GM19099 (cell line): Measurements from ENCODE around the gene BAG1.

Experiments
- POLR2A ChIP-seq: IDR thresholded peaks from 3 replicates; pipeline ENCODE4 v1.6.1; 2011; ENCODE audit warnings: low read depth; ENCODE audit not compliant: insufficient read length; ENCODE audit errors: extremely low read depth

Gene BAG1

GRCh38 chr9:33234511-33235467 lies 29.7 kb downstream of the BAG1 start:
- no peak for TF ChIP-seq POLR2A

GRCh38 chr9:33233626-33234342 lies 30.7 kb downstream of the BAG1 start:
- TF ChIP-seq POLR2A, result no peak

- no peak for TF ChIP-seq POLR2A
These were observed 31.7 kb downstream of the BAG1 start for GRCh38 chr9:33232815-33233214.

GRCh38 chr9:33231623-33231942 lies 32.9 kb downstream of the BAG1 start:
- no peak for TF ChIP-seq POLR2A

GRCh38 chr9:33230756-33231622 lies 33.5 kb downstream of the BAG1 start:
- TF ChIP-seq POLR2A, result no peak

- no peak for TF ChIP-seq POLR2A
These were observed 35.0 kb downstream of the BAG1 start for GRCh38 chr9:33229359-33230114.

- no peak for TF ChIP-seq POLR2A
These were observed 35.9 kb downstream of the BAG1 start for GRCh38 chr9:33228606-33229005.

- no peak for TF ChIP-seq POLR2A
These were observed 36.8 kb downstream of the BAG1 start for GRCh38 chr9:33227741-33228140.

GRCh38 chr9:33227008-33227398 lies 37.5 kb downstream of the BAG1 start:
- no peak for TF ChIP-seq POLR2A

GRCh38 chr9:33225319-33226147 lies 39.0 kb downstream of the BAG1 start:
- TF ChIP-seq POLR2A, result no peak

GRCh38 chr9:33223696-33224095 lies 40.8 kb downstream of the BAG1 start:
- TF ChIP-seq POLR2A, result no peak

GRCh38 chr9:33222031-33222430 lies 42.5 kb downstream of the BAG1 start:
- TF ChIP-seq POLR2A, result no peak

- no peak for TF ChIP-seq POLR2A
These were observed 43.0 kb downstream of the BAG1 start for GRCh38 chr9:33221568-33221884.
